ENCODE data around the gene PAX5.

Gene PAX5

DNA sequence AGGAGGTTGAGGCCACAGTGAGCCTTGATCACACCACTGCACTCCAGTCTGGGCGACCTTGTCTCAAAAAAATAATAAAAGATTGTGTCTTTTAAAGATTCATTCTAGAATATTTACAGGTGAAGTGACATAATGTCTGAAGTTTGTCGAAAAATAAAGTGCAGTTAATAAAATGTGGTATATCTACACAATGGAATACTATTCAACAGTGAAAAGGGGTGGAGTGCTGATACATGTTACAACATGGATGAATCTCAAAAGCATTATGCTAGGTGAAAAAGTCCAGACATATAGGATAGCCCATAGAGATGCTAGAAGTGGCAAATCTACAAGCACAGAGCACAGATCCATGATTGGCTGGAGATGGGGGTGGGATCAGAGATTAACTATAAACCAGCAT lies 101.9 kb downstream of the PAX5 start:
- TF ChIP-seq TEAD4 (IDR thresholded peaks at IDR 0.05) = no peak
- no peak for TF ChIP-seq CREB1 (IDR thresholded peaks at IDR 0.05; ENCODE audit: low read depth)
- no peak for TF ChIP-seq CEBPB (IDR thresholded peaks at IDR 0.05)
- TF ChIP-seq FOXM1 (IDR thresholded peaks at IDR 0.05; ENCODE audit: borderline replicate concordance, low read depth) = no peak
- TF ChIP-seq TCF12 (IDR thresholded peaks at IDR 0.05; ENCODE audit: low read depth) = no peak
- TF ChIP-seq TAF1 (IDR thresholded peaks at IDR 0.05; ENCODE audit: low read depth) = no peak
- TF ChIP-seq, protein P1, sequence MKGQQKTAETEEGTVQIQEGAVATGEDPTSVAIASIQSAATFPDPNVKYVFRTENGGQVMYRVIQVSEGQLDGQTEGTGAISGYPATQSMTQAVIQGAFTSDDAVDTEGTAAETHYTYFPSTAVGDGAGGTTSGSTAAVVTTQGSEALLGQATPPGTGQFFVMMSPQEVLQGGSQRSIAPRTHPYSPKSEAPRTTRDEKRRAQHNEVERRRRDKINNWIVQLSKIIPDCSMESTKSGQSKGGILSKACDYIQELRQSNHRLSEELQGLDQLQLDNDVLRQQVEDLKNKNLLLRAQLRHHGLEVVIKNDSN (IDR thresholded peaks at IDR 0.05) = no peak
- TF ChIP-seq EGR1 (IDR thresholded peaks at IDR 0.05) = no peak
- TF ChIP-seq YY1 (IDR thresholded peaks at IDR 0.05; ENCODE audit: low read depth) = no peak
- TF ChIP-seq NFIC (IDR thresholded peaks at IDR 0.05) = no peak

DNA sequence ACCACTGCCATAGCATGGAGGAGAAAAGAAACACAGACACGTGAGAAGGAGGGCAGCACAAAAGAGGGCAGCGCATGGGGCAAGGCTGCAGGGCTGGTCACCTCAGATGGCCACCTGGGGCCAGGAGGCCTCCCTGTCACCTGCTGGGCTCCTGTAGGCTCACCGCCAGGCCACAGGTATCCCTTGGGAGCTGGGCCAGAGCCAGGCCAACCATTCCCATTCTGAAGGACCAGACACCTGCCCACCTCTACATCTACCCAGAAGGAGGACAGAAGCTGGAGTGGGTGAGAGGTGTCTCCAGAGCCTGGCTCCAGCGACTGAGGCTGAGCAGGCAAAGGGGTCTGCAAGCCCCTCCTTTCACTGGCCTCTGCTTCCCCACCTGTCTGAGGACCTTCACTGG lies 103.1 kb downstream of the PAX5 start:
- TF ChIP-seq TCF12 (IDR thresholded peaks at IDR 0.05; ENCODE audit: low read depth) (no peak), EGR1 (IDR thresholded peaks at IDR 0.05) (no peak), ZBTB7A (IDR thresholded peaks at IDR 0.05; ENCODE audit: low read depth) (no peak), NFIC (IDR thresholded peaks at IDR 0.05) (no peak), CEBPB (IDR thresholded peaks at IDR 0.05) (no peak), EP300 (IDR thresholded peaks at IDR 0.05; ENCODE audit: borderline replicate concordance) (no peak), RAD21 (IDR thresholded peaks at IDR 0.05; ENCODE audit: low read depth) (no peak), TEAD4 (IDR thresholded peaks at IDR 0.05) (no peak), FOXM1 (IDR thresholded peaks at IDR 0.05; ENCODE audit: borderline replicate concordance, low read depth) (no peak), YY1 (IDR thresholded peaks at IDR 0.05; ENCODE audit: low read depth) (no peak), CREB1 (IDR thresholded peaks at IDR 0.05; ENCODE audit: low read depth) (no peak), TAF1 (IDR thresholded peaks at IDR 0.05; ENCODE audit: low read depth) (no peak)
- TF ChIP-seq, protein P2, sequence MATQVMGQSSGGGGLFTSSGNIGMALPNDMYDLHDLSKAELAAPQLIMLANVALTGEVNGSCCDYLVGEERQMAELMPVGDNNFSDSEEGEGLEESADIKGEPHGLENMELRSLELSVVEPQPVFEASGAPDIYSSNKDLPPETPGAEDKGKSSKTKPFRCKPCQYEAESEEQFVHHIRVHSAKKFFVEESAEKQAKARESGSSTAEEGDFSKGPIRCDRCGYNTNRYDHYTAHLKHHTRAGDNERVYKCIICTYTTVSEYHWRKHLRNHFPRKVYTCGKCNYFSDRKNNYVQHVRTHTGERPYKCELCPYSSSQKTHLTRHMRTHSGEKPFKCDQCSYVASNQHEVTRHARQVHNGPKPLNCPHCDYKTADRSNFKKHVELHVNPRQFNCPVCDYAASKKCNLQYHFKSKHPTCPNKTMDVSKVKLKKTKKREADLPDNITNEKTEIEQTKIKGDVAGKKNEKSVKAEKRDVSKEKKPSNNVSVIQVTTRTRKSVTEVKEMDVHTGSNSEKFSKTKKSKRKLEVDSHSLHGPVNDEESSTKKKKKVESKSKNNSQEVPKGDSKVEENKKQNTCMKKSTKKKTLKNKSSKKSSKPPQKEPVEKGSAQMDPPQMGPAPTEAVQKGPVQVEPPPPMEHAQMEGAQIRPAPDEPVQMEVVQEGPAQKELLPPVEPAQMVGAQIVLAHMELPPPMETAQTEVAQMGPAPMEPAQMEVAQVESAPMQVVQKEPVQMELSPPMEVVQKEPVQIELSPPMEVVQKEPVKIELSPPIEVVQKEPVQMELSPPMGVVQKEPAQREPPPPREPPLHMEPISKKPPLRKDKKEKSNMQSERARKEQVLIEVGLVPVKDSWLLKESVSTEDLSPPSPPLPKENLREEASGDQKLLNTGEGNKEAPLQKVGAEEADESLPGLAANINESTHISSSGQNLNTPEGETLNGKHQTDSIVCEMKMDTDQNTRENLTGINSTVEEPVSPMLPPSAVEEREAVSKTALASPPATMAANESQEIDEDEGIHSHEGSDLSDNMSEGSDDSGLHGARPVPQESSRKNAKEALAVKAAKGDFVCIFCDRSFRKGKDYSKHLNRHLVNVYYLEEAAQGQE (IDR thresholded peaks at IDR 0.05; ENCODE audit: low read depth) = no peak
- TF ChIP-seq, protein P1 (IDR thresholded peaks at IDR 0.05) = no peak
- TF ChIP-seq, protein P3, sequence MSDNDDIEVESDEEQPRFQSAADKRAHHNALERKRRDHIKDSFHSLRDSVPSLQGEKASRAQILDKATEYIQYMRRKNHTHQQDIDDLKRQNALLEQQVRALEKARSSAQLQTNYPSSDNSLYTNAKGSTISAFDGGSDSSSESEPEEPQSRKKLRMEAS (IDR thresholded peaks at IDR 0.05) = no peak

DNA sequence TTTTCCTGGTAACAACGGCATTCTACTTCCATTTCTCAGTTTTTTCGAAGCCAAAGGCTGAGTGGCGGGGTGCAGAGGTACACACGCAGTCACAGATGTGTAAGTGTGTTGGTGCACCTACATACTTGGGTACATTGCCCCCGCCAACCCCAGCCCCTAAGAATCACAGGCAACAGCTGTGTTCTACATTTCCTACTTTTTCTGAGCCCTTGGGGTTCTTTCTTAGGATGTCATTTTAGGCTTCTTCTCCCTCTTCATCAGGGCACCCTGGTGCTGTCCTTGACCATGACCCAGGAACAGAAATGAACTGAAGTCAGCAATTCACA lies 104.8 kb downstream of the PAX5 start:
- TF ChIP-seq TCF12 (IDR thresholded peaks at IDR 0.05; ENCODE audit: low read depth) = no peak
- TF ChIP-seq CREB1 (IDR thresholded peaks at IDR 0.05; ENCODE audit: low read depth) = no peak
- no peak for TF ChIP-seq ZBTB7A (IDR thresholded peaks at IDR 0.05; ENCODE audit: low read depth)
- TF ChIP-seq, protein P2 (IDR thresholded peaks at IDR 0.05; ENCODE audit: low read depth) = no peak
- TF ChIP-seq, protein P3 (IDR thresholded peaks at IDR 0.05) = no peak
- TF ChIP-seq, protein P1 (IDR thresholded peaks at IDR 0.05) = no peak
- TF ChIP-seq RAD21 (IDR thresholded peaks at IDR 0.05; ENCODE audit: low read depth) = no peak
- no peak for TF ChIP-seq EP300 (IDR thresholded peaks at IDR 0.05; ENCODE audit: borderline replicate concordance)
- TF ChIP-seq NFIC (IDR thresholded peaks at IDR 0.05) = no peak
- no peak for TF ChIP-seq YY1 (IDR thresholded peaks at IDR 0.05; ENCODE audit: low read depth)
- TF ChIP-seq FOXM1 (IDR thresholded peaks at IDR 0.05; ENCODE audit: borderline replicate concordance, low read depth) = no peak
- TF ChIP-seq EGR1 (IDR thresholded peaks at IDR 0.05) = no peak
- no peak for TF ChIP-seq TEAD4 (IDR thresholded peaks at IDR 0.05)
- no peak for TF ChIP-seq CEBPB (IDR thresholded peaks at IDR 0.05)
- no peak for TF ChIP-seq TAF1 (IDR thresholded peaks at IDR 0.05; ENCODE audit: low read depth)

DNA sequence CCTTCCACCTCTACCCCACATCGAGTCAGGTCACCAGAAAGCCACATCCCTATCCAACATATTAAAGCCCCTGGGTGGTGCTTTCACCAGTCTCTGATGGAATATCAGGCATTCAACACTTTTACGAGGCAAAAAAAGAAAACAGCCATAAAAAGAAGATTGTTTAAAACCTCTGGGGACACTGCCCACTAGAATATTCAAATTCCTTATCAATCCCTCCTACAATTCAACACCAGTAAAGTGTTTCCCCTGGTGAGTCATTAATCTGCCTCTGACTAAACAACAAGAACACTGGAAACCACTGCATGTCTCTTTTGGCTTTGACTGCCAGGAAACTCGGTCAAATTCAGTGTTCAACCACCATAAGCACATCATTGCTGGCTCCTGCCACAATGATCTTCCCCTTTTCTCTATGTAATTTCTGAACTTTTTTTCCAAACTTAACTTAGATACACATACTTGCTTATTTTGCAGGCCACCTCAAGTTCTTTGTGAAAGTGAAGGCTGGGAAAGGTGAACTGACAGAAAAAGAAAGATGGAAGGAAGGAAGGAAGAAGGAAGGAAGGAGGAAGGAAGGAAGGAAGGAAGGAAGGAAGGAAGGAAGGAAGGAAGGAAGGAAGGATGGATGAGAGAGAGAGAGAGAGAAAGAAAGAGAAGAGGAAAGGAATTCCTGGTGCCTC lies 105.3 kb downstream of the PAX5 start:
- no peak for TF ChIP-seq YY1 (IDR thresholded peaks at IDR 0.05; ENCODE audit: low read depth)
- TF ChIP-seq, protein P3 (IDR thresholded peaks at IDR 0.05) = no peak
- TF ChIP-seq FOXM1 (IDR thresholded peaks at IDR 0.05; ENCODE audit: borderline replicate concordance, low read depth) = no peak
- no peak for TF ChIP-seq CREB1 (IDR thresholded peaks at IDR 0.05; ENCODE audit: low read depth)
- no peak for TF ChIP-seq NFIC (IDR thresholded peaks at IDR 0.05)
- TF ChIP-seq EGR1 (IDR thresholded peaks at IDR 0.05) = no peak
- TF ChIP-seq TCF12 (IDR thresholded peaks at IDR 0.05; ENCODE audit: low read depth) = no peak
- TF ChIP-seq, protein P2 (IDR thresholded peaks at IDR 0.05; ENCODE audit: low read depth) = no peak
- TF ChIP-seq CEBPB (IDR thresholded peaks at IDR 0.05) = no peak
- TF ChIP-seq, protein P1 (IDR thresholded peaks at IDR 0.05) = no peak
- no peak for TF ChIP-seq RAD21 (IDR thresholded peaks at IDR 0.05; ENCODE audit: low read depth)
- TF ChIP-seq EP300 (IDR thresholded peaks at IDR 0.05; ENCODE audit: borderline replicate concordance) = no peak
- TF ChIP-seq TEAD4 (IDR thresholded peaks at IDR 0.05) = no peak
- no peak for TF ChIP-seq ZBTB7A (IDR thresholded peaks at IDR 0.05; ENCODE audit: low read depth)
